IMR-90 (cell line): Measurements from ENCODE around the gene MBOAT2. TPM values are rescaled to one million over a fixed set of nuclear protein-coding genes. Genes with fewer than 3 reads are reported as not detected.

Experiments used
- polyA plus RNA-seq, 3 experiments: library from polyadenylated mRNA; depleted of rRNA; stranded (reverse); fragments of >200 nt; gene quantifications; 2 replicates each; pipeline ENCODE4 v1.2.3, GENCODE V29; 2012; ENCODE audit warnings: low replicate concordance in 1 of 3
- total RNA-seq: library from RNA; depleted of rRNA; stranded (reverse); fragments of >200 nt; gene quantifications from 2 replicates; pipeline ENCODE4 v1.2.3, GENCODE V29; 2012; rRNA removed

MBOAT2 gene
- total and polyA plus RNA-seq, 2 of the 4 experiments (the other 2 are of a cell fraction), result 33.9 to 102 TPM

Other genes with a start within 250 kb of the MBOAT2 start
- 63.4 and 80.3 TPM in 2 replicates for gene KIDINS220, start 166.1 kb downstream of the MBOAT2 start, total RNA-seq
- 21.8 and 23.1 TPM in 2 replicates for gene KIDINS220, start 166.1 kb downstream of the MBOAT2 start, polyA plus RNA-seq (2012; rRNA removed)
- gene ASAP2, start 203.1 kb upstream of the MBOAT2 start, total RNA-seq, result 19.7 and 26.9 TPM in 2 replicates
- gene ASAP2, start 203.1 kb upstream of the MBOAT2 start, polyA plus RNA-seq (2012; rRNA removed), result 25.0 and 28.1 TPM in 2 replicates